KMS-11 (cell line): ENCODE measurements around the gene LRRC75B.
A peak's percentile ranks its signal among the peaks of the same experiment; 100 is the strongest.
"Not testable (repeated sequence)": the region's sequence is repeated elsewhere in the genome, so short reads cannot be mapped to it uniquely, and the experiment has no call there.

Experiments
- H2AFZ ChIP-seq: fragments of 200-600 bp; sonication (generic); 2 replicates; pipeline ENCODE4 v1.6.1; 2016; ENCODE audit warnings: antibody characterized with exemption, mixed run types, low read depth
- H3K27ac ChIP-seq: fragments of 200-600 bp; sonication (generic); 2 replicates; pipeline ENCODE4 v1.6.1; 2016; ENCODE audit warnings: mild to moderate bottlenecking, mixed run types
- H3K27me3 ChIP-seq: fragments of 200-600 bp; sonication (generic); 2 replicates; pipeline ENCODE4 v1.6.1; 2017; ENCODE audit warnings: mild to moderate bottlenecking, low read depth, mixed run types, moderate library complexity; ENCODE audit not compliant: insufficient read depth
- H3K36me3 ChIP-seq: fragments of 200-600 bp; sonication (generic); 2 replicates; pipeline ENCODE4 v1.6.1; 2017; ENCODE audit warnings: mild to moderate bottlenecking, mixed run types; ENCODE audit not compliant: insufficient read depth
- H3K4me1 ChIP-seq: fragments of 200-600 bp; sonication (generic); 2 replicates; pipeline ENCODE4 v1.6.1; 2016; ENCODE audit warnings: mild to moderate bottlenecking, low read depth, mixed run types; ENCODE audit not compliant: poor library complexity, severe bottlenecking
- H3K4me2 ChIP-seq: fragments of 200-600 bp; sonication (generic); 2 replicates; pipeline ENCODE4 v1.7.0; 2016; ENCODE audit warnings: mild to moderate bottlenecking, mixed run types
- H3K4me3 ChIP-seq: fragments of 200-600 bp; sonication (generic); IDR thresholded peaks from 2 replicates; pipeline ENCODE4 v1.6.1; 2017; ENCODE audit warnings: low read depth, low read length, mixed read lengths; ENCODE audit not compliant: insufficient read depth
- H3K79me2 ChIP-seq: fragments of 200-600 bp; sonication (generic); 2 replicates; pipeline ENCODE4 v1.6.1; 2016; ENCODE audit warnings: low read depth, mixed run types; ENCODE audit not compliant: insufficient read depth
- H3K9ac ChIP-seq: fragments of 200-600 bp; sonication (generic); 2 replicates; pipeline ENCODE4 v1.6.1; 2016; ENCODE audit warnings: mild to moderate bottlenecking, mixed run types
- H4K20me1 ChIP-seq: fragments of 200-600 bp; sonication (generic); 2 replicates; pipeline ENCODE4 v1.6.1; 2016; ENCODE audit warnings: mild to moderate bottlenecking, mixed run types; ENCODE audit not compliant: insufficient read depth
- CTCF ChIP-seq: fragments of 200-600 bp; sonication (generic); conservative IDR thresholded peaks from 2 replicates; pipeline ENCODE4 v1.6.1; 2017; ENCODE audit warnings: low read depth, mild to moderate bottlenecking, antibody characterized with exemption, low read length, moderate library complexity, mixed read lengths

Gene LRRC75B

GRCh38 chr22:24606340-24606739, 13.5 kb upstream of the LRRC75B start:
- peaks cover 19% of the 10 kb centered on the region; the same call in 1 of the 2 replicates for H3K79me2 ChIP-seq
- peak overlapping the region; percentile 16; the same call in 1 of the 2 replicates for H2AFZ ChIP-seq

GRCh38 chr22:24603770-24604629, 11.1 kb upstream of the LRRC75B start:
- peaks cover 19% of the 10 kb centered on the region; the same call in 1 of the 2 replicates for H3K79me2 ChIP-seq
- peak; percentile 47 for TF ChIP-seq CTCF
- peak overlapping the region; percentile 49; the same call in 1 of the 2 replicates for H2AFZ ChIP-seq
- H3K27me3 ChIP-seq, H3K36me3 ChIP-seq, H4K20me1 ChIP-seq, H3K4me3 ChIP-seq: not testable (repeated sequence)
- H3K27ac ChIP-seq: peak overlapping the region; percentile 90
- H3K4me2 ChIP-seq: peak overlapping the region; percentile 85
- H3K9ac ChIP-seq: peak overlapping the region; percentile 75
- H3K4me1 ChIP-seq: peaks cover 53% of the 10 kb centered on the region

More at GRCh38 chr22:24606340-24606739, 13.5 kb upstream of the LRRC75B start:
- not testable (repeated sequence) for H4K20me1 ChIP-seq, H3K4me3 ChIP-seq, H3K27me3 ChIP-seq, H3K36me3 ChIP-seq
- Histone ChIP-seq H3K27ac (peak overlapping the region; percentile 95), H3K4me1 (peaks cover 32% of the 10 kb centered on the region), H3K9ac (peak overlapping the region; percentile 93; the same call in 1 of the 2 replicates), H3K4me2 (peak overlapping the region; percentile 34)

GRCh38 chr22:24602847-24603769, 10.2 kb upstream of the LRRC75B start, which contains the start of gene GGT1:
Gene GGT1 (plus strand): TSS chr22:24603193. CDS start chr22:24611082, 7,889 bp downstream.
- Histone ChIP-seq H2AFZ (peak within 1 kb of the TSS; percentile 49; the same call in 1 of the 2 replicates), H3K4me1 (peaks cover 57% of the 10 kb centered on the region), H3K9ac (peak within 1 kb of the TSS; percentile 75), H3K79me2 (peaks cover 11% of the 10 kb centered on the region; the same call in 1 of the 2 replicates), H3K27ac (peak within 1 kb of the TSS; percentile 90), H3K4me2 (peak within 1 kb of the TSS; percentile 85)
- not testable (repeated sequence) for H3K36me3 ChIP-seq, H3K4me3 ChIP-seq, H4K20me1 ChIP-seq, H3K27me3 ChIP-seq

GRCh38 chr22:24602105-24602749, 9.4 kb upstream of the LRRC75B start:
- not testable (repeated sequence) for H3K9ac ChIP-seq, H3K4me2 ChIP-seq, H4K20me1 ChIP-seq, H3K27me3 ChIP-seq, H3K4me3 ChIP-seq, H3K79me2 ChIP-seq, H3K36me3 ChIP-seq
- Histone ChIP-seq H2AFZ (peak overlapping the region; percentile 29; the same call in 1 of the 2 replicates), H3K4me1 (peaks cover 62% of the 10 kb centered on the region), H3K27ac (0 out of 2 replicates have a peak overlapping the region, but pooled peaks have one; percentile 90)

- H3K4me2 ChIP-seq: peak overlapping the region; percentile 45; the same call in 1 of the 2 replicates
- no peaks in the 10 kb centered on the region for H3K36me3 ChIP-seq
Measured at GRCh38 chr22:24601217-24602104, 8.6 kb upstream of the LRRC75B start.

More at GRCh38 chr22:24601217-24602104, 8.6 kb upstream of the LRRC75B start:
- TF ChIP-seq CTCF: no peak
- no peaks in the 10 kb centered on the region for H4K20me1 ChIP-seq
- H3K27me3 ChIP-seq: no peaks in the 10 kb centered on the region
- no peak overlapping the region; the same call in 1 of the 2 replicates for H3K27ac ChIP-seq
- peaks cover 59% of the 10 kb centered on the region for H3K4me1 ChIP-seq
- peaks cover 4% of the 10 kb centered on the region; the same call in 1 of the 2 replicates for H3K79me2 ChIP-seq
- H2AFZ ChIP-seq: no peak overlapping the region; the same call in 1 of the 2 replicates
- H3K4me3 ChIP-seq: no peak overlapping the region
- no peak overlapping the region for H3K9ac ChIP-seq
